Activated B cell treated with CpG ODN at 0.5 μM for 24 hours (primary cell): Measurements from ENCODE around the gene RASAL2. TPM values are rescaled to one million over a fixed set of nuclear protein-coding genes. Genes with fewer than 3 reads are reported as not detected.

Experiments used
- ATAC-seq: fragments of 200-7000 bp; cut with Tn5 transposase; one replicate; pipeline ENCODE4 v1.10.0; 2021; ENCODE audit warnings: low read depth, mild to moderate bottlenecking, moderate library complexity
- CTCF ChIA-PET: fragments of 350-600 bp; sonication (Branson Sonifier 250); formaldehyde crosslinking; loops from one replicate; lab custom pipeline; 2021; ENCODE audit warnings: antibody characterized with exemption; lab: Charles Lee
- POLR2A ChIA-PET: fragments of 350-600 bp; sonication (Branson Sonifier 250); formaldehyde crosslinking; loops from one replicate; lab custom pipeline; 2021; ENCODE audit warnings: antibody characterized with exemption; lab: Charles Lee
- DNase-seq: peaks from one replicate; pipeline ENCODE4 v3.0.0; 2022
- H3K27ac Mint-ChIP-seq: one replicate; pipeline ENCODE4 v1.8.0; 2020; ENCODE audit warnings: mixed read lengths
- H3K27me3 Mint-ChIP-seq: one replicate; pipeline ENCODE4 v1.8.0; 2021; ENCODE audit warnings: mixed read lengths
- H3K36me3 Mint-ChIP-seq: one replicate; pipeline ENCODE4 v1.8.0; 2021; ENCODE audit warnings: low read depth, mixed read lengths
- H3K4me1 Mint-ChIP-seq: one replicate; pipeline ENCODE4 v1.8.0; 2021; ENCODE audit warnings: mixed read lengths
- H3K4me3 Mint-ChIP-seq: one replicate; pipeline ENCODE4 v1.8.0; 2020; ENCODE audit warnings: mild to moderate bottlenecking, mixed read lengths
- H3K9me3 Mint-ChIP-seq: one replicate; pipeline ENCODE4 v1.8.0; 2020; ENCODE audit warnings: mixed read lengths
- intact Hi-C: fragments of 100-400 bp; cut with micrococcal nuclease; formaldehyde crosslinking; loops from one replicate; pipeline ENCODE4 v1.15.1; 2024
- total RNA-seq: library from RNA; stranded (reverse); gene quantifications from 2 replicates; pipeline ENCODE4 v1.2.3, GENCODE V29; 2022
- TF ChIP-seq, protein P1 (sequence below): fragments of 200-600 bp; IDR thresholded peaks from one replicate; pipeline ENCODE4 v1.8.0; 2022; ENCODE audit warnings: antibody characterized with exemption, mild to moderate bottlenecking

RASAL2 gene
- total RNA-seq, 1 donor from 2014 or later = 0.16 TPM

DNA sequence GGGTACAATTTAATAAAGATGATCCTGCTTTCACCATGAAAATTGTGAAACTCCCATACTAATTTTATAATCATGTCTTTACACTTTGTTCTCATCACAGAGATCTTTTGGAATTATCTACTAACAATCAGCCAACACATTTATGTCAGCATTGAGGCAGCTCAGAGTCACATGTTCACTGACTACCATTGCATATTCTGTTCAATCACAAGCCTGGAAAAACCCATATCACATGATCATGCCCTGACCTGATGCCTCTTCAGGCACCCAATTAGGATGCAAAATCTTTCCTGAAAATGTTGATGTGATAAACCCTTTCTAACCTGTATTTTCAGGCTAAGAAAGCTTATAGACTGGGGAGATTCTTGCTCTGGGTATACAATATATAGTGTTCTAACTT lies 21.6 kb upstream of the RASAL2 start:
- Mint-ChIP-seq H3K4me1 (peaks cover 1% of the 10 kb centered on the region), H3K27me3 (peaks cover 8% of the 10 kb centered on the region), H3K9me3 (peaks cover 3% of the 10 kb centered on the region), H3K36me3 (no peaks in the 10 kb centered on the region), H3K27ac (no peak overlapping the region), H3K4me3 (no peak overlapping the region)
- no peak for DNase-seq
- TF ChIP-seq, protein P1, sequence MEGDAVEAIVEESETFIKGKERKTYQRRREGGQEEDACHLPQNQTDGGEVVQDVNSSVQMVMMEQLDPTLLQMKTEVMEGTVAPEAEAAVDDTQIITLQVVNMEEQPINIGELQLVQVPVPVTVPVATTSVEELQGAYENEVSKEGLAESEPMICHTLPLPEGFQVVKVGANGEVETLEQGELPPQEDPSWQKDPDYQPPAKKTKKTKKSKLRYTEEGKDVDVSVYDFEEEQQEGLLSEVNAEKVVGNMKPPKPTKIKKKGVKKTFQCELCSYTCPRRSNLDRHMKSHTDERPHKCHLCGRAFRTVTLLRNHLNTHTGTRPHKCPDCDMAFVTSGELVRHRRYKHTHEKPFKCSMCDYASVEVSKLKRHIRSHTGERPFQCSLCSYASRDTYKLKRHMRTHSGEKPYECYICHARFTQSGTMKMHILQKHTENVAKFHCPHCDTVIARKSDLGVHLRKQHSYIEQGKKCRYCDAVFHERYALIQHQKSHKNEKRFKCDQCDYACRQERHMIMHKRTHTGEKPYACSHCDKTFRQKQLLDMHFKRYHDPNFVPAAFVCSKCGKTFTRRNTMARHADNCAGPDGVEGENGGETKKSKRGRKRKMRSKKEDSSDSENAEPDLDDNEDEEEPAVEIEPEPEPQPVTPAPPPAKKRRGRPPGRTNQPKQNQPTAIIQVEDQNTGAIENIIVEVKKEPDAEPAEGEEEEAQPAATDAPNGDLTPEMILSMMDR = no peak
- POLR2A ChIA-PET = no interaction called here
- CTCF ChIA-PET = no interaction called here
- intact Hi-C loops = no loop called here
- ATAC-seq = no peak

DNA sequence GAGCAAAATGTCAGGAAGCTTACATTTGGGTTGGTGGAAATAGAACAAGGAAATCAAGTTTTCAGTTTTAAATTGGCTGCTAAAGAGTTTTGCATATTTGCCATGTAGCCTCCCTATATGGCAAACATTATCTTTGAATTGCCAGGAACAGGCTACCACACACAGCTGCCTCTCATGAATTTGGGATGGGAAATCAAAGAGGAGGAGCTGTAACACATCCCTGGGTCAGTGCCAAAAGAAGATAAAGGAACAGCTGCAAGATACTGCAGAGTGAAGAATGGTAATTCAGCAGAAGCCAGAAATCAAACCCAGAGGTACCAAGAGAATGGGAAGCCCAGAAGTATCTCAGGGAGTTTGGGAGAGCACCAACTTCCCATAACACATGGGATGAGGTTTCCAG lies 18.6 kb upstream of the RASAL2 start:
- peaks cover 3% of the 10 kb centered on the region for H3K9me3 Mint-ChIP-seq
- H3K27ac Mint-ChIP-seq = no peak overlapping the region
- peaks cover 12% of the 10 kb centered on the region for H3K27me3 Mint-ChIP-seq
- ChIA-PET POLR2A (no interaction called here), CTCF (no interaction called here)
- ATAC-seq (no peak), DNase-seq (no peak)
- H3K4me1 Mint-ChIP-seq = no peaks in the 10 kb centered on the region
- TF ChIP-seq, protein P1 = no peak
- intact Hi-C loops = no loop called here
- H3K36me3 Mint-ChIP-seq = no peaks in the 10 kb centered on the region
- H3K4me3 Mint-ChIP-seq = no peak overlapping the region

DNA sequence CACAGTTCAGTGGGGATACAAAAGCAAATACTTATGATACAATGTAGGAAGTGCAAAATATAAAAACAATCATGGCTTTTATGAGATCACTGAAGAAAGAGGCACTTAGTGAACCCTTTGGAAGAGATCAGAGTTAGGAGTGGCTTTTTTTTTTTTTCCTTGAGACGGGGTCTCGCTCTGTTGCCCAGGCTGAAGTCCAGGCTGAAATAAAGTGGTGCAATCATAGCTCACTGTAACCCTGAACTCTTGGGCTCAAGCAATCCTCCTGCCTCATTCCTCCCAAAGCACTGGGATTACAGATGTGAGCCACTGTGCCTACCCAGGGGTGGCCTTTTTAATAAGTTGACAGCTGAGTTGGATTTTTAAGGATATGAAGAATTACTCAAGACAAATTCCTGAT lies 17.3 kb upstream of the RASAL2 start:
- Mint-ChIP-seq H3K9me3 (peaks cover 3% of the 10 kb centered on the region), H3K27me3 (peaks cover 12% of the 10 kb centered on the region), H3K36me3 (no peaks in the 10 kb centered on the region), H3K4me1 (no peaks in the 10 kb centered on the region), H3K27ac (no peak overlapping the region), H3K4me3 (no peak overlapping the region)
- intact Hi-C loops = no loop called here
- ATAC-seq = no peak
- ChIA-PET POLR2A (no interaction called here), CTCF (no interaction called here)
- DNase-seq = no peak
- TF ChIP-seq, protein P1 = no peak

DNA sequence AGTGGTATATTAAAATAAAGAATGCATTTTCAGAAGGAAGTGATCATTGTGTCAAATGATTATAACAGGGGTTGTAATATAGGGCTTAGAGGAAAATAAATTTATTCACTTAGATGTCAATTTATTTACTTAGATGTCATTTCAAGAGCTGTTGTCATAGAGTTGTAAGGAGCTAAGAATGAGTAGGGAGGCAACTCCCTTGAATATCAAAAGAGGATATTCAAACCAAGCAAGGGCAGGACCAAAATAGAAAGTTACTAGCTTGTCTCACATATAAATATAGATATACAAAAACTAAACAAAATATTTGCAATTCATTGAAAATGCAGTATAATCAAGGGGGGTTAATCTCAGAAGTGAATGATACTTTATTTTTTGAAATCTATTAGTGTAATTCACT lies 16.0 kb upstream of the RASAL2 start:
- CTCF ChIA-PET = no interaction called here
- Mint-ChIP-seq H3K27ac (no peak overlapping the region), H3K4me3 (no peak overlapping the region), H3K4me1 (no peaks in the 10 kb centered on the region), H3K36me3 (no peaks in the 10 kb centered on the region), H3K9me3 (peaks cover 3% of the 10 kb centered on the region), H3K27me3 (peaks cover 14% of the 10 kb centered on the region)
- DNase-seq = no peak
- TF ChIP-seq, protein P1 = no peak
- intact Hi-C loops = no loop called here
- no peak for ATAC-seq
- POLR2A ChIA-PET = no interaction called here

DNA sequence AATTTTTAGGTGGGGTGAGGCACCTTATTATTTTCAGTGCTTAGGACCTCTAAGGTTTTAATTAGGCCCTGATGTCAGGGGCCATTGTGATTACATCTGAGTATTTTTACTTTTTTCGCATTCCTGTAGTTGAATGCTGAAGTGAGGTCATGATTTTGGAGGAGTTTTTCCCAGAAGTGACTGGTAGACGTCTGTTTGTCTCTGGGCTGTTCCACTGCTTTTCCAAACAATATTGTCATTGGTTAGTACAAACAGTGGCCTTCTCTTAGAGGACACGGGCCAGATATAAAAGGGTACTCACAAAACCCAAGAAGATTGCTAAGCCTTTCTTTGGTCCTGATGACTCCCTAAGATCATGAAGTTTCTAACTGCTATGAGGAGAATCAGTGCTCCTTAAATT lies 7.6 kb upstream of the RASAL2 start:
- ChIA-PET POLR2A (no interaction called here), CTCF (no interaction called here)
- Mint-ChIP-seq H3K27me3 (peaks cover 34% of the 10 kb centered on the region), H3K4me3 (no peak overlapping the region), H3K9me3 (no peaks in the 10 kb centered on the region), H3K36me3 (no peaks in the 10 kb centered on the region), H3K27ac (no peak overlapping the region), H3K4me1 (no peaks in the 10 kb centered on the region)
- ATAC-seq = no peak
- TF ChIP-seq, protein P1 = no peak
- no peak for DNase-seq
- intact Hi-C loops = no loop called here
